A549 (cell line): ENCODE results near the gene AUTS2.

Experiments
- CHD2 ChIP-seq: fragments of 150-350 bp; IDR thresholded peaks from 2 replicates; pipeline ENCODE4 v1.6.1; 2014; ENCODE audit warnings: low read length; ENCODE audit not compliant: partially characterized antibody
- CTCF ChIP-seq: fragments of >200 bp; sonication (Bioruptor Twin); formaldehyde crosslinking; IDR thresholded peaks from 3 replicates; pipeline ENCODE4 v1.5.1; 2016
- REST ChIP-seq: fragments of 200-600 bp; sonication (generic); IDR thresholded peaks from 2 replicates; pipeline ENCODE4 v1.6.1; 2016; ENCODE audit warnings: antibody characterized with exemption, mild to moderate bottlenecking, moderate library complexity
- TF ChIP-seq, protein P1 (sequence below): fragments of 150-350 bp; IDR thresholded peaks from 2 replicates; pipeline ENCODE4 v1.6.1; 2014; ENCODE audit warnings: low read depth, mild to moderate bottlenecking, low read length

GRCh38 chr7:70790215-70791073 is 1192.2 kb downstream of the AUTS2 start:
- TF ChIP-seq, protein P1, sequence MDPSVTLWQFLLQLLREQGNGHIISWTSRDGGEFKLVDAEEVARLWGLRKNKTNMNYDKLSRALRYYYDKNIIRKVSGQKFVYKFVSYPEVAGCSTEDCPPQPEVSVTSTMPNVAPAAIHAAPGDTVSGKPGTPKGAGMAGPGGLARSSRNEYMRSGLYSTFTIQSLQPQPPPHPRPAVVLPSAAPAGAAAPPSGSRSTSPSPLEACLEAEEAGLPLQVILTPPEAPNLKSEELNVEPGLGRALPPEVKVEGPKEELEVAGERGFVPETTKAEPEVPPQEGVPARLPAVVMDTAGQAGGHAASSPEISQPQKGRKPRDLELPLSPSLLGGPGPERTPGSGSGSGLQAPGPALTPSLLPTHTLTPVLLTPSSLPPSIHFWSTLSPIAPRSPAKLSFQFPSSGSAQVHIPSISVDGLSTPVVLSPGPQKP, result no peak
- TF ChIP-seq CTCF, result no peak
- TF ChIP-seq REST, result no peak
- no peak for TF ChIP-seq CHD2
